Astrocyte (in vitro differentiated cells and primary cell): ENCODE data around the gene ICOS.

Experiments
- EZH2 ChIP-seq: IDR thresholded peaks from 2 replicates; pipeline ENCODE4 v1.6.1; 2012; ENCODE audit warnings: mild to moderate bottlenecking, low read length, inconsistent platforms; ENCODE audit not compliant: insufficient read depth
- TF ChIP-seq, protein P1 (sequence below): IDR thresholded peaks from 2 replicates; pipeline ENCODE4 v1.5.1; 2011; ENCODE audit warnings: low read depth, mild to moderate bottlenecking, inconsistent platforms, low read length, moderate library complexity; ENCODE audit not compliant: insufficient read depth

- TF ChIP-seq, protein P1, sequence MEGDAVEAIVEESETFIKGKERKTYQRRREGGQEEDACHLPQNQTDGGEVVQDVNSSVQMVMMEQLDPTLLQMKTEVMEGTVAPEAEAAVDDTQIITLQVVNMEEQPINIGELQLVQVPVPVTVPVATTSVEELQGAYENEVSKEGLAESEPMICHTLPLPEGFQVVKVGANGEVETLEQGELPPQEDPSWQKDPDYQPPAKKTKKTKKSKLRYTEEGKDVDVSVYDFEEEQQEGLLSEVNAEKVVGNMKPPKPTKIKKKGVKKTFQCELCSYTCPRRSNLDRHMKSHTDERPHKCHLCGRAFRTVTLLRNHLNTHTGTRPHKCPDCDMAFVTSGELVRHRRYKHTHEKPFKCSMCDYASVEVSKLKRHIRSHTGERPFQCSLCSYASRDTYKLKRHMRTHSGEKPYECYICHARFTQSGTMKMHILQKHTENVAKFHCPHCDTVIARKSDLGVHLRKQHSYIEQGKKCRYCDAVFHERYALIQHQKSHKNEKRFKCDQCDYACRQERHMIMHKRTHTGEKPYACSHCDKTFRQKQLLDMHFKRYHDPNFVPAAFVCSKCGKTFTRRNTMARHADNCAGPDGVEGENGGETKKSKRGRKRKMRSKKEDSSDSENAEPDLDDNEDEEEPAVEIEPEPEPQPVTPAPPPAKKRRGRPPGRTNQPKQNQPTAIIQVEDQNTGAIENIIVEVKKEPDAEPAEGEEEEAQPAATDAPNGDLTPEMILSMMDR, result no peak
- no peak for TF ChIP-seq EZH2
Observed at GRCh38 chr2:203894262-203894661, 42.3 kb upstream of the ICOS start.
